Activated T-helper 17 cell treated with anti-CD3 and anti-CD28 coated beads, Interleukin-2, amount 50 U/mL, for 72 hours (primary cell): ENCODE data around the gene NUDT8. TPM values are rescaled to one million over a fixed set of nuclear protein-coding genes. Genes with fewer than 3 reads are reported as not detected.
"Not testable (repeated sequence)": the region's sequence is repeated elsewhere in the genome, so short reads cannot be mapped to it uniquely, and the experiment has no call there.

Source experiments
- ATAC-seq: fragments of 150-1000 bp; cut with Tn5 transposase; replicated peaks from 2 replicates; pipeline ENCODE4 v1.10.0; 2021; ENCODE audit warnings: mild to moderate bottlenecking, moderate library complexity
- H3K27ac Mint-ChIP-seq: one replicate; pipeline ENCODE4 v1.8.0; 2022; ENCODE audit warnings: mixed read lengths
- H3K27me3 Mint-ChIP-seq: one replicate; pipeline ENCODE4 v1.8.0; 2022; ENCODE audit warnings: mixed read lengths
- H3K36me3 Mint-ChIP-seq: one replicate; pipeline ENCODE4 v1.8.0; 2022; ENCODE audit warnings: low read depth, mild to moderate bottlenecking, mixed read lengths
- H3K4me1 Mint-ChIP-seq: one replicate; pipeline ENCODE4 v1.8.0; 2022; ENCODE audit warnings: mixed read lengths
- H3K4me3 Mint-ChIP-seq: one replicate; pipeline ENCODE4 v1.8.0; 2022; ENCODE audit warnings: mild to moderate bottlenecking, mixed read lengths
- H3K9me3 Mint-ChIP-seq: one replicate; pipeline ENCODE4 v1.8.0; 2022; ENCODE audit warnings: mixed read lengths
- total RNA-seq, 2 donors: library from RNA; stranded (reverse); gene quantifications; one replicate each; pipeline ENCODE4 v1.2.3, GENCODE V29; 2022

NUDT8 gene
- total RNA-seq, 2 donors from 2014 or later: 12.0 to 23.1 TPM

DNA sequence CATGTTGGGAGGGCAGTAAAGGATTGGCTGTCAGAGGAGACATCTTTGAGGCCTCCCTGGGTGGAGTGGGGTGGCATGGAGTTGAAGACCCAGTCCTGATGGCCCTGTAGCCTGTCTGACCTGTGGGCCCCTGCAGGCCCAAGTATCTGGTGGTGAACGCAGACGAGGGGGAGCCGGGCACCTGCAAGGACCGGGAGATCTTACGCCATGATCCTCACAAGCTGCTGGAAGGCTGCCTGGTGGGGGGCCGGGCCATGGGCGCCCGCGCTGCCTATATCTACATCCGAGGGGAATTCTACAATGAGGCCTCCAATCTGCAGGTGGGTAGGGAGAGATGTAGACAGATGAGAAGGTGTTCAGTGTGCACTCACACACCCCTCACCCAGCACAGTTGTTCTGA, 20.4 kb downstream of the NUDT8 start:
- Mint-ChIP-seq H3K9me3 (no peaks in the 10 kb centered on the region), H3K4me1 (peaks cover 5% of the 10 kb centered on the region), H3K27ac (no peak overlapping the region), H3K27me3 (no peaks in the 10 kb centered on the region), H3K36me3 (peaks cover 32% of the 10 kb centered on the region), H3K4me3 (no peak overlapping the region)
- no peak for ATAC-seq

DNA sequence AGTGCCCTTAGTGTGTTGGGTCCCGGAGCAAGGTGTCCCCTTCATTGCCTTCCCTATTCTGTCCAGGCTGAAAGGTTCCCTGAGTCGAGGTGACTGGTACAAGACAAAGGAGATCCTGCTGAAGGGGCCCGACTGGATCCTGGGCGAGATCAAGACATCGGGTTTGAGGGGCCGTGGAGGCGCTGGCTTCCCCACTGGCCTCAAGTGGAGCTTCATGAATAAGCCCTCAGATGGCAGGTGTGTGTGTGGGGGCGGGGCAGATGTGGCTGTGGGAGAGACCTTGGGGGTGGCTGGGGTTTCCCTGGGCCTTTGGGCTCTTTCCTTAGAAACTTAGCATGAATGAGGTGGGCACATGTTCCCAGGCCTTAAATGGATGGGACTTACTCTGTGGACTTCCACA, 21.3 kb downstream of the NUDT8 start:
- Mint-ChIP-seq H3K36me3 (peaks cover 32% of the 10 kb centered on the region), H3K27ac (peak overlapping the region; percentile 54), H3K4me1 (peaks cover 5% of the 10 kb centered on the region), H3K9me3 (no peaks in the 10 kb centered on the region), H3K4me3 (peak overlapping the region; percentile 89), H3K27me3 (no peaks in the 10 kb centered on the region)
- ATAC-seq: no peak

DNA sequence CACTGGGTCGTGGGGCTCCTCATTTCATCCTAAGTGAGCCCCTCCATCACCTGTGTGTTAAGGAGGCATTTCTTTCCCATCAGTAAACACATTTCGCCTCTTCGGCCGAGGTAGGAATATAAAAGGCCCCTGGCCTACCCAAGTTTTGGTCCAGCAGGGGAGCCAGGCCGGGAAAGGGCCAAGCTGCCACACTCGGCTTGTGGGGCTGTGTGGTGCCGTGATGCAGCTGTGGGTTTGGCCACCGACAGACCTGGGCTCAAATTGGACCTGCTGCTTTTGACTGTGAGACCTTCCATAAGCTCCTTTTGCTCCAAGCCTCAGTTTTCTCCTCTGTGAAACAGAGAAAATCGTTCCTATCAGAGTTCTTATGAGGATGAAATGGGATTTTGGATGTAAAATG, 22.2 kb downstream of the NUDT8 start:
- no peaks in the 10 kb centered on the region for H3K9me3 Mint-ChIP-seq
- no peak for ATAC-seq
- peak overlapping the region; percentile 76 for H3K27ac Mint-ChIP-seq
- peaks cover 4% of the 10 kb centered on the region for H3K27me3 Mint-ChIP-seq
- peaks cover 32% of the 10 kb centered on the region for H3K36me3 Mint-ChIP-seq
- peak overlapping the region; percentile 89 for H3K4me3 Mint-ChIP-seq
- H3K4me1 Mint-ChIP-seq: peaks cover 5% of the 10 kb centered on the region

DNA sequence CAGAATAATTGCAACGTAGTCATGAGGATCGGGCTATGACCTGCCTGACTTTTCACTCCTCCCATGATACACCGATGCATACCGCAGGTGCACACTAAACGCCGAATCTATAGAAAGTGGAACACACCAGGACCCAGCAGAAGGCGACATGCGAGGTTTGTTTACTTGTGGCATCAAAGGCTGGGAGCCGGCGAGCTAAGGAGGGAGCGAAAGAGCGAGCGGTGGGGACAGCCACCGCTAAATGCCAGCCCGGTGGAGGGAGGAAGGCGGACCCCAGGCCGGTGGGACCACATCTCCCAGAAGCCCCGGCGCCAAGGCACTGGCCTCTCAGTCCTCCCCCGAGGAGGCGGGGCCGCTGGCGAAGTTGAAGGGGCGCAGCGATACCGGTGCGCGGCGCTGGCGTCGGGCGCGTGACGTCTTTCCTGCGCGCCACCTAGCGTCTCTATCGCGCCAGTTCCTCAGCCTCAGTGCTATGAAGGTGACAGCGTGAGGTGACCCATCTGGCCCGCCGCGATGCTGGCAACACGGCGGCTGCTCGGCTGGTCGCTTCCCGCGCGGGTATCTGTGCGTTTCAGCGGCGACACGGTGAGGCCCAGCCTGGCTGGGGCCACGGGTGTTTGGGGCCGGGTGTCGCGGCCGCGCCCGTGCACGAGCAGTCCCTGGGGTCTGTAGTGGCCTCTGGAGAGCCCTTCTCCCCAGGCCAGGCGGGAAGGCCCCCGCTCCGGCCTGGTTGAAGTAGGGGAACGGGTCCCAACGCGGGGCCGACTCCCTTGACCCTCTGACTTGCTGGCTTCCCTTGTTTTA, 23.0 kb downstream of the NUDT8 start, which contains the start of gene NDUFV1:
Gene NDUFV1, plus strand, starts transcription at position 445 of the 804 bp plus-strand sequence. Its CDS starts 69 bp downstream, at position 514.
- Mint-ChIP-seq H3K9me3 (no peaks in the 10 kb centered on the region), H3K27ac (peak within 1 kb of the TSS; percentile 82), H3K36me3 (peaks cover 32% of the 10 kb centered on the region), H3K27me3 (peaks cover 4% of the 10 kb centered on the region), H3K4me3 (peak within 1 kb of the TSS; percentile 89), H3K4me1 (peaks cover 5% of the 10 kb centered on the region)
- peak; percentile 98 for ATAC-seq

DNA sequence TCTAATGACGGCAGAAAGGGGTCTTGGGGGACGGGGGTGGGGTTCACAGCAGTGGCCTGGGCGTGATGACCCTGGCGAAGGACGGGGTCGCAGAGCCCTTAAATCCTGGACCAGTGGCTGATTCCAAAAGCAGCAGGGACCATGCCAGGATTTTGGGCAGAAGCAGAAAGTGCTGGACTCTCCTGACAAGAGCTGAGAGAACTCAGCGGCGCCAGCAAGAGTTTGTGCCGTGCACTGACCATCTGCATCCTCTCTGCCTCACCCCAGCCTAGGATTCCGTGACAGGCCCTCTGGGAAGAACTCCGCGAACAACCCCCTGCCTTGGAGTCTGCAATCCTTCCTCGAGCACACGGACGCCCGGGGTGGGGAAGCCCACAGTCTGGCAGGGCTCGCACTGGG, 23.6 kb downstream of the NUDT8 start:
- no peaks in the 10 kb centered on the region for H3K9me3 Mint-ChIP-seq
- peak overlapping the region; percentile 80 for H3K27ac Mint-ChIP-seq
- no peak for ATAC-seq
- H3K4me3 Mint-ChIP-seq: peak overlapping the region; percentile 89
- H3K27me3 Mint-ChIP-seq: peaks cover 4% of the 10 kb centered on the region
- H3K4me1 Mint-ChIP-seq: peaks cover 5% of the 10 kb centered on the region
- peaks cover 29% of the 10 kb centered on the region for H3K36me3 Mint-ChIP-seq

DNA sequence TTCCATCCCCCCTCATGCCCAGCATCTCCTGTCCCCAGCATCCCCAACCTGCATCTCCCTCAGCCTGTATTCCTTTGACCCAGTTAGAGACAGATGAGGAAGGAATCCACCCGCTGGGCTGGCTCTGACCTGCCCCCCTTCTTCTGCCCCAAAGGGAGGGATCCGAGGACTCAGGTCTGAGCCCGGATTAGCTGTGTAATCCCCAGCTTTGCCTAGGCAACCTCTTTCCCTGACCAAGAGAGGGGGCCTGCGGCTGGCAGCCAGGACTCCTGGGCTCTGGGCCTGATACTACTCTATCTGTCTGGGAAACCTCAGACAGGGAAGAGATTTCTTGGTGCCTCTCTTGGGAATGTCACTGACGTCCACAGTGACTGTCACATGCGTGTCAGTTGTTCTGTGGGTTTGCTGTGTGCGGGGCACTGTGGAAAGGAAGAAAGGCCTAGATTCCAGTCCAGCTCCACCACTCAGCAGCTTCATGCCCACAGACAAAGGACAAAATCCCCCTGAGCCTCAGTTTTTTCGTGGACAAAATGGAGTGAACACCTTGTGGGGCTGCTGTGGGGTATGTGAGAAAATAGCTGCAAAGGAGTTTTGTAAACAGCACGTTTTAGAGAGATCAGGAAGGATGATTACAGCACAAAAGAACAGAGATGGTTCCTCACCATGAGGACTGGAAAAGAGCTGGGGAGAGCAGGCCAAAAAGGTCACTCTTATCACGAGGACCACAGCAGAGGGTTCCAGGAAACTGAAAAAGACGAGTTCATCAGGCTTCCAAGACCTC, 24.3 kb downstream of the NUDT8 start:
- Mint-ChIP-seq H3K4me3 (peak overlapping the region; percentile 89), H3K4me1 (peaks cover 5% of the 10 kb centered on the region), H3K36me3 (peaks cover 23% of the 10 kb centered on the region), H3K27ac (peak overlapping the region; percentile 82), H3K9me3 (no peaks in the 10 kb centered on the region), H3K27me3 (peaks cover 7% of the 10 kb centered on the region)
- ATAC-seq: no peak

DNA sequence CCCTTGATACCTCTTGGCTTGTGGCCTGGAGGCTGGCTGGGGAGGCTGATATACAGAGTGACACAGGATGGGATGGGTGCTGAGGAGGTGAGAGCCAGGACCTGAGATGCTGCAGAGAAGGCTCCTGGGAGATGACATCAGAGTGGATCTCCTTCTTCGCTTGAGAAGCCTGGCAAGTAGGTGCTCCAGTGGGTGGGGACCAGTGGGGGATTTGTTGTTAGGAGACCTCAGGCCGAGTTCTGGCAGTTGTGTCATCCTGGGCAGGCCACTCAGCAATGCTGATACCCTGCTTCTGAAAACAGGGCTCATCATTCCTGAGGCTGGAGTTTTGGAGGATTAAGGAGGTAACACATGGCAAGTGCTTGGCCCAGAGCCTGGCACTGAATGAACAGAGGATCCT, 24.9 kb downstream of the NUDT8 start:
- H3K27ac Mint-ChIP-seq: peak overlapping the region; percentile 69
- peaks cover 5% of the 10 kb centered on the region for H3K4me1 Mint-ChIP-seq
- ATAC-seq: no peak
- H3K27me3 Mint-ChIP-seq: peaks cover 7% of the 10 kb centered on the region
- H3K36me3 Mint-ChIP-seq: peaks cover 16% of the 10 kb centered on the region
- peak overlapping the region; percentile 29 for H3K4me3 Mint-ChIP-seq
- no peaks in the 10 kb centered on the region for H3K9me3 Mint-ChIP-seq

DNA sequence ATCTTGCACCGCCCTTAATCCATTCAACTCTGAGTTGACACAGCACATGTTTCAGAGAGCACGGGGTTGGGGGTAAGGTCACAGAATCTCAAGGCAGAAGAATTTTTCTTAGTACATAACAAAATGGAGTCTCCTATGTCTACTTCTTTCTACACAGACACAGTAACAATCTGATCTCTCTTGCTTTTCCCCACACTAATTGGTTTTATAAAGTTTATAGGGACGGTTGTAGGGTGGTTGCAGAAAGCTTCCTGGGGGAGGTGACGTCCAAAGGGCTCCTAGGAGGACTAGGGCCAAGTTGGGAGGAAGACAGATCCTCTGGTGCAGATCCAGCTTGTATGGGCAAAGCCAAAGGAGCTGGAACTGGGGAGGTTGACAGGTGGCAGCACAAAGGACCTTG, 25.6 kb downstream of the NUDT8 start:
- H3K27ac Mint-ChIP-seq: peak overlapping the region; percentile 69
- H3K9me3 Mint-ChIP-seq, H3K4me1 Mint-ChIP-seq, ATAC-seq, H3K27me3 Mint-ChIP-seq, H3K36me3 Mint-ChIP-seq: not testable (repeated sequence)
- H3K4me3 Mint-ChIP-seq: peak overlapping the region; percentile 29

DNA sequence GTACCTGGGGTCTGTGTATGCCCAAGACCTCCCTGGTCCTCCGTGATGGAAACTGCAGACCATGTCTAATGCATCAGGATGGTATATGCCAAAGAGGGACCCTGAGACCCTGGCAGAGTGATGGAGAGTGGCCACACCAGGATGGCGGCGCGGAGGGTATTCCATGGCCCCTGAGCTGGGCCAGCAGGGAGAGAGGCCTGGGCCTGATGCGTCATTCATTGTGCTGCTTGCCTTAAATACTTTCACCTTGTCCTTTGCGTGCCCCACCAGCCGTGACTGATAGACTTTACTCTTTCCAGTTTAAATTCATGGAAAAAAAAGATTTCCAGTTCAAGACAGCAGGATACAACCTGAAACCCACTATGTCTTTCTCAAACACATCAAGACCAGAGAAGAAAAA, 28.6 kb downstream of the NUDT8 start:
- peaks cover 5% of the 10 kb centered on the region for H3K4me1 Mint-ChIP-seq
- ATAC-seq: no peak
- H3K4me3 Mint-ChIP-seq: no peak overlapping the region
- no peak overlapping the region for H3K27ac Mint-ChIP-seq
- no peaks in the 10 kb centered on the region for H3K36me3 Mint-ChIP-seq
- H3K27me3 Mint-ChIP-seq: peaks cover 7% of the 10 kb centered on the region
- H3K9me3 Mint-ChIP-seq: no peaks in the 10 kb centered on the region

DNA sequence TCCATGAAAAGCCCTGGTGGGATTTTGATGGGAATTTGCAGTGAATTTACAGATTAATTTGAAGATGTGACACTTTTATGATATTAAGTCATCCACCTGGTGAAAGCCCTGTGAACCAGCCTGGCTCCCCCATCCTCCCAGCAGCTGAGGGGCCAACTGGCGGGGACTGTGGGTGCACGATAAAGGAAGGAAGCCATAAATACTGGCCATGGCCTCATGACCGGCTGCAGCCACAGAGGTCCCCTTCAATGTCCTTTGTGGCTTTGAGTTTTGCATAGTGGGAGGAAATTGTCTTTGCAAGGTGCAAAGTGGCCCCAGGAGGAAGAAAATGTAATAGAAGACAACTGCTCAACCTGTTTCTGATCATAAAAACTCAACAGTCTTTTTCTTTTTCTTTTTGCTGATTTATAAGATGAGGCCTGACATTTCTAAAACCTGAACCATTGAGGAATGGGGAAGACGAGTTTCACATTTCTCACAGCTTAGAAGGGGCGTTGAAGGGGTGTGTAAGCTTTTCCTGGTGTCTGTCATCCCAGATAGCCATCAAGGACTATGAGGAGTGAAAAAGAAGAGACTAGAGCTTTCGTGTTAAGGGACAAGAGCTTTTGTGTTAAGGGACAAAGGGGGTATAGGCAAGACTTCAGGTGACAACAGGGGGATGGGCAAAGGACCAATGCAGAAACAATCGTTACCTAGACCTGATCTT, 29.3 kb downstream of the NUDT8 start:
- Mint-ChIP-seq H3K27me3 (peaks cover 7% of the 10 kb centered on the region), H3K4me1 (peaks cover under 1% of the 10 kb centered on the region), H3K4me3 (no peak overlapping the region), H3K36me3 (no peaks in the 10 kb centered on the region), H3K27ac (no peak overlapping the region), H3K9me3 (no peaks in the 10 kb centered on the region)
- no peak for ATAC-seq

DNA sequence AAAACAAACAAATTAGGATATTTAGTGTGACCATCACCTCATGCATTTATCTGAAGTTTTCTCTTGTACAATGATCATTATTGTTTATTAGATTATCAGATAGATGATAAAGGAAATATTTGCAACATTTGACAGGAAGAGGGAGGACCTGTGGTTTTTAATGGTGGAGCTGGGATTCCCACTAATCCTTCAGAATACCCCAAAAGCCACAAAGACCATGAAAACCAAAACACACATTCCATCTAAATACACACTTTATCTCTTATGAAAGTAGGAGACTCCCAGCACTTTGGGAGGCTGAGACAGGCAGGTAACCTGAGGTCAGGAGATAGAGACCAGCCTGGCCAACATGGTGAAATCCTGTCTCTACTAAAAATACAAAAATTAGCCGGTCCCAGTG, 30.6 kb downstream of the NUDT8 start:
- Mint-ChIP-seq H3K27me3 (peaks cover 7% of the 10 kb centered on the region), H3K36me3 (no peaks in the 10 kb centered on the region), H3K27ac (no peak overlapping the region), H3K4me1 (no peaks in the 10 kb centered on the region), H3K9me3 (no peaks in the 10 kb centered on the region), H3K4me3 (no peak overlapping the region)
- ATAC-seq: no peak

DNA sequence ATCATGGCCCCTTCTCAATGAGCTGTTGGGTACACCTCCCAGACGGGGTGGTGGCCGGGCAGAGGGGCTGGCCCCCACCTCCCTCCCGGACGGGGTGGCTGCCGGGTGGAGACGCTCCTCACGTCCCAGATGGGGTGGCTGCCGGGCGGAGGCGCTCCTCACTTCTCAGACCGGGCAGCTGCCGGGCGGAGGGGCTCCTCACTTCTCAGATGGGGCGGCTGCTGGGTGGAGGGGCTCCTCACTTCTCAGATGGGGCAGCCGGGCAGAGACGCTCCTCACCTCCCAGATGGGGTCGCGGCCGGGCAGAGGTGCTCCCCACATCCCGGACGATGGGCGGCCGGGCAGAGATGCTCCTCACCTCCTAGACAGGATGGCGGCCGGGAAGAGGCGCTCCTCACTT, 31.8 kb downstream of the NUDT8 start:
- not testable (repeated sequence) for H3K36me3 Mint-ChIP-seq, ATAC-seq

DNA sequence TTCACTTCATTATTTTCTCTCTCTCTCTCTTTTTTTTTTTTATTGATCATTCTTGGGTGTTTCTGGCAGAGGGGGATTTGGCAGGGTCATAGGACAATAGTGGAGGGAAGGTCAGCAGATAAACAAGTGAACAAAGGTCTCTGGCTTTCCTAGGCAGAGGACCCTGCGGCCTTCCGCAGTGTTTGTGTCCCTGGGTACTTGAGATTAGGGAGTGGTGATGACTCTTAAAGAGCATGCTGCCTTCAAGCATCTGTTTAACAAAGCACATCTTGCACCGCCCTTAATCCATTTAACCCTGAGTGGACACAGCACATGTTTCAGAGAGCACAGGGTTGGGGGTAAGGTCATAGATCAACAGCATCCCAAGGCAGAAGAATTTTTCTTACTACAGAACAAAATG, 32.3 kb downstream of the NUDT8 start:
- H3K27me3 Mint-ChIP-seq, H3K9me3 Mint-ChIP-seq: not testable (repeated sequence)

More for the DNA sequence above, 31.8 kb downstream of the NUDT8 start:
- H3K4me1 Mint-ChIP-seq, H3K4me3 Mint-ChIP-seq, H3K27me3 Mint-ChIP-seq, H3K27ac Mint-ChIP-seq, H3K9me3 Mint-ChIP-seq: not testable (repeated sequence)

DNA sequence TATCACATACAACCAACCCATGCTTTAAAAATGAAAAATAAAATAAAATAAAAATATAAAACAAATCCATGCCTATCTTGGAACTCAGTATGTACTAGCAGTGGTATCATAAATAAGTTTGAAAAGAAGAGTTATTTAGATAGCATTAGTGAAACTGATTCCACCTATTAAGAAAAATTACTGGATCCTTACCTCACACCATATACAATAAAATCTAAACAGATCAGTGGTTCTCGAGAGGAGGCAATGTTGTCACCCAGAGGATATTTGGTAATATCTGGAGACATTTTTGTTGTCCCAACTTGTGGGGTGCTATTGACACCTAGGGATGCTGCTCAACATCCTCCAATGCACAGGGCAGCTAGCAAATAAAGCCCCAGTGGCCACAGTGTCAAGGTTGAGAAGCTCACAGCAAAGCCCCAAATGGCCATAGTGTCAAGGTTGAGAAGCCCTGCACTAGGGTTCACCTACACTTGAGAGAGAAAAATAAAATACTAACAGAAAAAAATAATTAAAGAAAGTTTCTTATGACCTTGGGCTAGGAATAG, 32.9 kb downstream of the NUDT8 start:
- Mint-ChIP-seq H3K27ac (no peak overlapping the region), H3K9me3 (no peaks in the 10 kb centered on the region), H3K4me1 (no peaks in the 10 kb centered on the region), H3K27me3 (peaks cover 4% of the 10 kb centered on the region), H3K36me3 (no peaks in the 10 kb centered on the region), H3K4me3 (no peak overlapping the region)
- no peak for ATAC-seq

More for the DNA sequence above, 32.3 kb downstream of the NUDT8 start:
- H3K4me1 Mint-ChIP-seq, H3K36me3 Mint-ChIP-seq, H3K4me3 Mint-ChIP-seq, ATAC-seq, H3K27ac Mint-ChIP-seq: not testable (repeated sequence)
